C4-2B (cell line): ENCODE measurements around the gene RGS18.

Experiments
- CTCF ChIP-seq: fragments of 450-650 bp; conservative IDR thresholded peaks from 2 replicates; pipeline ENCODE4 v1.5.1; 2017; ENCODE audit warnings: mild to moderate bottlenecking
- ZFX ChIP-seq: fragments of 450-650 bp; IDR thresholded peaks from 2 replicates; pipeline ENCODE4 v1.6.1; 2017

DNA sequence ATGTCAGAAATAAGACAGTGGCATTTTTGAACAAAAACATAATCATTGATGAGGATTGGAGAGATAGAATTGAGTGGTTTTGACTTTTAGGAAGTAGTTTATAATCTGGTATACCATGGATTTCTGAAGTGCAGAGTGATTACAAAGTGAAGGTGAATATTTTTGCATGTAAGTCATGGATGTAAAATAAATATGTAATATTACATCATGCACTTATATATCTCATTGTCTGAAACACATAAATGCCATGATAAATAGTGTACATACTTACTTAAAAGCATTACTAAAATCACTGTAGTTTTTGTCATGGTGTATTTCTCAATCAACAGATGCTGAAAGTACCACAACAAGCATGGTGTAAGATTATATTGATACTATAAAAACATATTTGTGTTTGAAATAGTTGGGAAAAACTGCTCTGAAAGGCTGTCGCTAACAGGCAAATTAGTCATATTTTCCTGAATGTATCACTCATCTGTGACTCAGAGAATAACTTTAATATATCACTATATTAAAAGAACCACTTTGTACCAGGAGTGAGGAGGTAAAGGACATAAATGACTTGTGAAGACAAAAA lies 24.8 kb upstream of the RGS18 start:
- TF ChIP-seq CTCF (no peak), ZFX (no peak)
